Articular chondrocyte of knee joint (primary cell): ENCODE data around the gene GRN. TPM values are rescaled to one million over a fixed set of nuclear protein-coding genes. Genes with fewer than 3 reads are reported as not detected.

Source experiments
- small RNA-seq: library from RNA; depleted of rRNA; stranded (forward); fragments of <200 nt; gene quantifications from one replicate; pipeline ENCODE3, GENCODE V24; 2012
- total RNA-seq: library from RNA; depleted of rRNA; stranded (reverse); fragments of >200 nt; gene quantifications from 2 replicates; pipeline ENCODE4 v1.2.3, GENCODE V29; 2012

GRN gene
- 104 and 131 TPM in 2 replicates for total RNA-seq

GRCh38 chr17:44344939-44345453 lies at the start of gene GRN:
Gene GRN, plus strand, starts transcription at chr17:44345302. Its CDS starts 3,863 bp downstream, at chr17:44349165.

GRCh38 chr17:44308320-44308818 lies 36.7 kb upstream of the GRN start, which contains the start of gene RUNDC3A:
Gene RUNDC3A, plus strand, starts transcription at chr17:44308601. Its CDS starts 232 bp downstream, at chr17:44308833.

GRCh38 chr17:44324571-44325275 lies 20.4 kb upstream of the GRN start, which contains the start of gene SLC25A39:
Gene SLC25A39, minus strand, starts transcription at chr17:44324823. Its CDS starts 1,261 bp downstream, at chr17:44323562.

GRCh38 chr17:44363613-44364159 lies 18.6 kb downstream of the GRN start, which contains the start of gene FAM171A2:
Gene FAM171A2, minus strand, starts transcription at chr17:44363853. Its CDS starts 139 bp downstream, at chr17:44363714.

GRCh38 chr17:44389281-44389680 lies 44.2 kb downstream of the GRN start, which contains the start of gene ITGA2B:
Gene ITGA2B, minus strand, starts transcription at chr17:44389649. Its CDS starts 176 bp downstream, at chr17:44389473.

Small RNAs within 50 kb of the gene (small RNA-seq; reads per million reads assigned to genes)
- gene RF00012, result not detected
- not detected for gene RNU6-453P

Other genes with a start within 250 kb of the GRN start
- 50.5 and 66.2 TPM in 2 replicates for gene HDAC5, start 221.7 kb upstream of the GRN start, total RNA-seq
- 1.8 and 3.4 TPM in 2 replicates for gene HROB, start 203.4 kb upstream of the GRN start, total RNA-seq
- 0.11 and 0.39 TPM in 2 replicates for gene ASB16, start 174.6 kb upstream of the GRN start, total RNA-seq
- gene TMUB2, start 158.3 kb upstream of the GRN start, total RNA-seq, result 22.3 and 22.8 TPM in 2 replicates
- 32.7 and 34.8 TPM in 2 replicates for gene ATXN7L3, start 145.4 kb upstream of the GRN start, total RNA-seq
- 55.3 and 56.6 TPM in 2 replicates for gene UBTF, start 125.6 kb upstream of the GRN start, total RNA-seq
- gene SLC4A1, start 77.2 kb upstream of the GRN start, total RNA-seq, result not detected in 2 replicates
- 0.13 TPM in 1 of 2 replicates, not detected in the other for gene RUNDC3A, start 36.7 kb upstream of the GRN start, total RNA-seq
- 48.6 and 53.6 TPM in 2 replicates for gene SLC25A39, start 20.5 kb upstream of the GRN start, total RNA-seq
- gene FAM171A2, start 18.6 kb downstream of the GRN start, total RNA-seq, result 0.91 and 1.2 TPM in 2 replicates
- 0.11 and 0.39 TPM in 2 replicates for gene ITGA2B, start 44.3 kb downstream of the GRN start, total RNA-seq
- gene GPATCH8, start 158.1 kb downstream of the GRN start, total RNA-seq, result 35.5 and 41.2 TPM in 2 replicates
- gene FZD2, start 212.2 kb downstream of the GRN start, total RNA-seq, result 0.91 and 1.7 TPM in 2 replicates